Esophagus muscularis mucosa (tissue), 4 donors: ENCODE data around the gene ENDOU. TPM values are rescaled to one million over a fixed set of nuclear protein-coding genes. Genes with fewer than 3 reads are reported as not detected.

Source experiments
- total RNA-seq, 4 donors: library from RNA; depleted of rRNA; stranded (reverse); fragments of >200 nt; gene quantifications; one replicate each; pipeline versions ENCODE4 v1.1.0 to v1.2.1, GENCODE V29; 2016

The ENDOU gene
- total RNA-seq, 4 donors from 2014 or later = 0.39 to 2.0 TPM; not detected in 2

Other genes starting within 250 kb of the ENDOU start
- gene RPAP3, start 19.5 kb downstream of the ENDOU start, total RNA-seq = 10 to 100 TPM; 10.3 to 17.9 (median 13.5) TPM
- 10 to 100 TPM; 18.3 to 48.2 (median 32.5) TPM for gene RAPGEF3, start 33.4 kb upstream of the ENDOU start, total RNA-seq
- 10 to 100 TPM; 34.5 to 56.0 (median 40.7) TPM for gene SLC48A1, start 47.7 kb upstream of the ENDOU start, total RNA-seq
- 100 to 1,000 TPM in 1 of 4 donors, 10 to 100 TPM in 3; 58.3 to 105 (median 82.5) TPM for gene HDAC7, start 94.4 kb upstream of the ENDOU start, total RNA-seq
- 1 to 10 TPM in 3 of 4 donors, under 1 TPM in 1; 0.42 to 2.8 (median 2.1) TPM for gene VDR, start 179.5 kb upstream of the ENDOU start, total RNA-seq
- gene TMEM106C, start 238.1 kb upstream of the ENDOU start, total RNA-seq = 10 to 100 TPM; 68.6 to 98.8 (median 72.0) TPM